Stimulated activated naive CD8-positive, alpha-beta T cell treated with anti-CD3 and anti-CD28 coated beads, Interleukin-15, Interleukin-2, amounts not matched to agents 100 U/mL and 50 U/mL, for 24 hours (primary cell): ENCODE data around the gene WASF2.

Experiments
- ATAC-seq: fragments of 150-1000 bp; cut with Tn5 transposase; one replicate; pipeline ENCODE4 v1.10.0; 2021
- DNase-seq: peaks from one replicate; pipeline ENCODE4 v3.0.0; 2021

Gene WASF2

DNA sequence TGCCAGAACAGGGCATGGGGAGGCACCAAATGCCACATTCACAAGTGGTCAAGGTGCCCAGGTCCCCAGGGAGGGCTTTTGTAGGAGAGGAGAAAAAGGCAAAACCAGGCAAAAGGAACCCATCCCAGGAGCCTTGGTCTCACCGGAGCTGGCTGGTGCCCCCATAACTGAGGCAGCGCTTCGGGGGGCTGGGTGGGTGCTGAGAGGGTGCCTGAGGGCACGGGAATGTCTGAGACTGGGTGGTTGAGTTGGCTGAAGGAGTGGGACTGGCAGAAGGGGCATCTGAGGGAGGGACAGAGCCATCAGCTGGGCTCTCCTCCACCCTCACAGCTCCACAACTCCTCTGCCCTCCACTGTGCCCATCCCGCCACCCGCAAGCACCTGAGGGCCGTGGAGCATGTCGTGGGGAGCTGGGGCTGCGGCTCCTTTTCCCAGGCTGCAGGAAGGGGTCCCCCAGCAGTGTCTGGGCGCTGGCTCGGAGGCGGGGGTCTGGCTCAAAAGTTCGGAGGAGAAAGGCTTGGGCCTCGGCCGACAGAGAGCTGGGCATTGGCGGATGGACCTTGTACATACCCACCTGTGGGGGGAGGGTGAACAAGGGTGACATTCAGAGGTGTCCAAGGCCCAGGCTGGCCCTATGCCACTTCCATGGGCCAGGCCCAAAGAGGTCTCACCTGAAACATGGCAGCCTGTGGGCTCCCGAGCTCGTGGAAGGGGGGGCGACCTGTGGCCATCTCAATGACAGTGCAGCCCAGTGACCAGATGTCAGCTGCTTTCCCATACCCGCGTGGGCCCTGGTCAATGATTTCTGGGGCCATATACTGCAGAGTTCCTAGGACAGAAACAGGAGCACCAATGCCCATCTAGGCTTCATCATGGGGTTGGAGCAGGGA, 131.7 kb downstream of the WASF2 start:
- ATAC-seq: no peak

DNA sequence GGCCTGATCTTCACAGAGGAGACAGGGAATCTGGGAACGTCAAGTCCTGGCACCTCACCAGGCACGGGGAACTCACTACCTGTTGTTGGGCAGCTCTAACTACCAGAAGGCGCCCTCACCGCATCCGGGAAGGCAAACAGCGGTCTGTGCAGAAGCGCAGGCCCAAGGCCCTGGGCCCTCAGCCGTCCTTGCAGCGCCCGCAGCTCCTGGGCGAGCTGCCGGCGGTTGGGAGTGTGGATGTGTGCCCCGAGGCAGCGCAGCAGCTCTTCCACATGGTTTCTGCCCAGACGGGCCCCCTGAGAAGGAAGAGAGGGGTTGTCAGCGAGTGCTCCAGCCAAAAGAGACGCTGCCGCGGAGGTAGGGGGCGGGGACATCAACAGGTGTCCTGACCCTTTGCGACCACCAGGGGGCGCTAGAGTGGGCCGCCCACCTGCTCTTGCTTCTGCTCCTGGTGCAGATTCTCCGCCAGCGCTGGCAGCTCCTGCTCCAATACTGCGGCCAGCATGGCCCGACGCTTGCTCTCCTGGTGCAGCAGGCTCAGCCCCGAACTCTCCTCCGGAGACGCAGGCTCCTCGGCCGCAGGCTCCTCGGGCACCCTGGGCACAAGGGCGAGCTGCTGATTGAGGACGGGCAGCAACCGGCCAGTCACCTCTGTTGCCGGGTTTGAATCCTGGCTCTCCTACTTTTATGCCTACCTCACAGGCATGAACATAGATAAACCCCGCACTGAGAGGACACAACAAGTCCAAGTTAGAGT, 132.5 kb downstream of the WASF2 start:
- DNase-seq: peak; percentile 82
- ATAC-seq: peak; percentile 53

More for the DNA sequence above, 131.7 kb downstream of the WASF2 start:
- no peak for DNase-seq

DNA sequence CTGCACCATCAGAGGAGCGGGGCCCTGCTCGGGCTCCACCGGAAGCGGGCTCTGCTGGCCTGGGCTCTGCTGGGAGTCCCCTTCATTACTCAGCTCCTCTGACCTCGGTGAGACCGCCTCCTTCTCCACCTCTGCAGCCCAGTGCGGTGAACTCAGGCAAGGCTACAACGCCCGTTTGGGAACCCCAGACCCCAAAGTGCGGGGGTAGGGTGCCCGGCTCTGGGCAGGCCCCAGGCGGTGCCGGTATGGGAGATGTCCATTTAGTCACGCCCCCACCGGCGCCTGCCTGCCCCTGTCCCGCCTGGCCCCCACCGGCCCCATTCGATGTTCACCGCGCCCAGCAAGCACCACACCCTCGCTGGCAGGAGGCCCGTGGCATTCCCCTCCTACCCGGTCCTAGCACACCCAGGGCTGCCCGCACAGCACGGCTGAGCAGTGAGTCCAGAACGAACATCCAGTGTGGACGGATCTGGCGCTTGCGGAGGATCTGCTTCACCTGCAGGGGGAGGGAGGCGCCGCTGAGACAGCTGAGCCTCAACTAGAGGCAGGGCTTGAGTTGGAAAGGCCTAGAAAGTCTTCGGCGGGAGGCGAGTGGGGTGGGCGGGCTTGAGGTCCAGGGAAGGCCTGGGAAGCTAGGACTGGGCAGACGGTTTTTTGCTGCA, 133.2 kb downstream of the WASF2 start:
- ATAC-seq: peak; percentile 70

DNA sequence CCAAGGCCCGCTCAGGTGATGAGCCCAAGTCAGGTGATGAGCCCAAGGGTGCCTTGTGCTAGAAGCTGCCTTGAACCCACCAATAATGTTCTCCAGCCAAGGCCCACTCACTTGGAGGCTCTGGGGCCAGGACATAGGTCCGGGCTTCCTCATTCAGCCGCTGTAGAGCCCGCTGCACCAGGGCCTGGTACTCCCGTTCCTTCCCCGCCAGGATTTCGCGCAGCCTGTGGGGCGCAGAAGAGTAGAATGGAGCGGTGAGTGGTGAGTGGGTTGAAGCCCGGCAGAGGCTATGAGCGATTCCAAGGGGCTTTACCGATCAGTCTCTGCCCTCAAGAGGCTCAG, 133.7 kb downstream of the WASF2 start:
- ATAC-seq (no peak), DNase-seq (no peak)

More for the DNA sequence above, 133.2 kb downstream of the WASF2 start:
- peak; percentile 63 for DNase-seq

DNA sequence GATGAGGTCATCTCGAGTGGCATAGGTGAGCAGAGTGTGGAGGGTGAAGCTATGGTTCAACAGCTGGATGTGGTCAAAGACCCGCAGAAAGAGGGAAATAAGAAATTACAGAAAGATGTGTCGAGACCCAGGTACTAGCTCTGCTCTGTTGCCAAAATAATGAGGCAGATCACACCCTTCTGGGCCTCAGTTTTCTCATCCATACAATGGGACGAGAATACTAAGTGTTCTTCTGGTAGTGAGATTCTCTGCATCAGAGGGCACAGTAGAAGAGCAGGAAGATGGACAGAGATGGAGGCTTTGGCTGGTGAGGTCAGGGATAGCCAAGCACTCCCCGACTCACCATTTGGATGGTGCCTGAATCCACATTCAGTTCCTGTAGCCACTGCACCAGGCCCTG, 134.3 kb downstream of the WASF2 start:
- no peak for DNase-seq
- no peak for ATAC-seq
